ENCODE measurements around the gene SPATA6L.

DNA sequence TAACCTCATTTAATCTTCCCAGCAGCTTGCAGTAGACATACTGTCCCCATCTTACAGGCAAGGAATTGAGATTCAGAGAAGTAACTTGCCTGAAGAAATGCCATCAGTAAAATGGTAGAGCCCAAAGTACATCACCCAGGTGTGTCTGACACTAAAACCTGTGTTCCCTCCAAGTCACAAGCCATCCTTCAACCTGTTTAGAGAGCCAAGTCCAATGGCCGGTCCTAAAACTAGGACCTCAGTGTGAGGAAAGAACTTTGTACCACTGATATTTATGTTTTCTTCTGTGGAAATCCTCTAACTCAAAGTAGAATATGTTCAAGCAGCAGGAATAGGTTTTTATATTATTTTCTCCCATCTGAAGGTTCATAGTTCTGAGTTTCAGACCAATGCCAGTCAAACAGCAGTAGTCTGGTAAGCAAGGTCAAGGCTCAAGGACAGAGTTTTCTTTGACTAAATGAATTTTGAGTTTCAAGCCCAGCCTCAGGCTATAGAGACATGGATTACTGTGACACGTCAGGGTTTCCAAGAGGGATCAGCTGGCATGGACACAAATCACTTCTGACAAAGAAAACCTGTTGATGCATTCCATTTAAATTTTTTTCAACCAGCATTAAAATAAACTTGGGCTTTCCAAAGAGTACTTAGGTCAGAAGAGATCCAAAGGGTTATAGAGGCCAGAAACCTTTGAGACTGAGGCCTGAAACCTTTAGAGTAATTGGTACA lies 85.1 kb downstream of the SPATA6L start:
- TF ChIP-seq CTCF (IDR thresholded peaks at IDR 0.05) (no peak), POLR2A (IDR thresholded peaks at IDR 0.05) (no peak)

All from thyroid gland (tissue), 4 donors.